Stimulated activated CD4-positive, alpha-beta T cell treated with anti-CD3 and anti-CD28 coated beads, Interleukin-15, amount 100 ng/mL, for 1 hour (primary cell): ENCODE data around the gene CHCHD6.

ENCODE experiments used
- DNase-seq, 2 donors: peaks; one replicate each; pipeline ENCODE4 v3.0.0-alpha.2; 2020; ENCODE audit warnings: low read depth in 1 of 2, low spot score in 1 of 2

The CHCHD6 gene

GRCh38 chr3:126857928-126858327, 153.9 kb downstream of the CHCHD6 start:
- no peak for DNase-seq

GRCh38 chr3:126858401-126858800, 154.4 kb downstream of the CHCHD6 start:
- no peak for DNase-seq

GRCh38 chr3:126858887-126859286, 154.8 kb downstream of the CHCHD6 start:
- no peak for DNase-seq

- DNase-seq: no peak
These were observed 155.6 kb downstream of the CHCHD6 start for GRCh38 chr3:126859415-126860246.

GRCh38 chr3:126865736-126866135, 161.7 kb downstream of the CHCHD6 start:
- no peak for DNase-seq

GRCh38 chr3:126866175-126866759, 162.2 kb downstream of the CHCHD6 start:
- DNase-seq: no peak

GRCh38 chr3:126867190-126867862, 163.3 kb downstream of the CHCHD6 start:
- no peak for DNase-seq

GRCh38 chr3:126867863-126868200, 163.8 kb downstream of the CHCHD6 start:
- DNase-seq: no peak

- DNase-seq: no peak
These were observed 166.7 kb downstream of the CHCHD6 start for GRCh38 chr3:126870608-126871210.

- no peak for DNase-seq
These were observed 168.8 kb downstream of the CHCHD6 start for GRCh38 chr3:126872701-126873342.

GRCh38 chr3:126873416-126873815, 169.4 kb downstream of the CHCHD6 start:
- DNase-seq: no peak

- DNase-seq: no peak
These were observed 174.6 kb downstream of the CHCHD6 start for GRCh38 chr3:126878664-126879063.

GRCh38 chr3:126880901-126881300, 176.9 kb downstream of the CHCHD6 start:
- DNase-seq: no peak

- no peak for DNase-seq
These were observed 177.8 kb downstream of the CHCHD6 start for GRCh38 chr3:126881861-126882260.

GRCh38 chr3:126883241-126883640, 179.2 kb downstream of the CHCHD6 start:
- no peak for DNase-seq

- no peak for DNase-seq
These were observed 181.4 kb downstream of the CHCHD6 start for GRCh38 chr3:126885425-126885824.

GRCh38 chr3:126886217-126886616, 182.2 kb downstream of the CHCHD6 start:
- DNase-seq: no peak

GRCh38 chr3:126887686-126888085, 183.6 kb downstream of the CHCHD6 start:
- no peak for DNase-seq

- no peak for DNase-seq
These were observed 184.2 kb downstream of the CHCHD6 start for GRCh38 chr3:126888186-126888760.

- no peak for DNase-seq
These were observed 185.5 kb downstream of the CHCHD6 start for GRCh38 chr3:126889276-126890201.
